ENCODE results near the gene CLEC4G.

CLEC4G gene

GRCh38 chr19:7729211-7729610 is 2.7 kb downstream of the CLEC4G start:
- DNase-seq: no peak

- DNase-seq: no peak
Measured at GRCh38 chr19:7725791-7726190, 6.1 kb downstream of the CLEC4G start.

GRCh38 chr19:7722231-7722651 is 9.7 kb downstream of the CLEC4G start:
- no peak for DNase-seq

GRCh38 chr19:7720351-7720750 is 11.6 kb downstream of the CLEC4G start:
- DNase-seq: no peak

- no peak for DNase-seq
Measured at GRCh38 chr19:7718668-7719067, 13.2 kb downstream of the CLEC4G start.

GRCh38 chr19:7716762-7717161 is 15.1 kb downstream of the CLEC4G start:
- DNase-seq: no peak

GRCh38 chr19:7715671-7716070 is 16.2 kb downstream of the CLEC4G start:
- no peak for DNase-seq

GRCh38 chr19:7710616-7711015 is 21.3 kb downstream of the CLEC4G start:
- DNase-seq: no peak

GRCh38 chr19:7709932-7710460 is 21.9 kb downstream of the CLEC4G start:
- DNase-seq: no peak

GRCh38 chr19:7706955-7707456 is 24.9 kb downstream of the CLEC4G start:
- no peak for DNase-seq

GRCh38 chr19:7706188-7706954 is 25.5 kb downstream of the CLEC4G start:
- DNase-seq: no peak

- DNase-seq: no peak
Measured at GRCh38 chr19:7705387-7706187, 26.3 kb downstream of the CLEC4G start.

- DNase-seq: no peak
Measured at GRCh38 chr19:7704280-7705060, 27.4 kb downstream of the CLEC4G start.

- no peak for DNase-seq
Measured at GRCh38 chr19:7703332-7703731, 28.6 kb downstream of the CLEC4G start.

GRCh38 chr19:7701654-7702457 is 30.1 kb downstream of the CLEC4G start, which contains the start of gene FCER2:
FCER2 (minus strand) TSS chr19:7702131; CDS start chr19:7699760, 2,371 bp downstream.
- DNase-seq: no peak

- DNase-seq: no peak
Measured at GRCh38 chr19:7701049-7701653, 30.8 kb downstream of the CLEC4G start.

- DNase-seq: no peak
Measured at GRCh38 chr19:7699417-7700401, 32.2 kb downstream of the CLEC4G start.

- DNase-seq: no peak
Measured at GRCh38 chr19:7699003-7699402, 32.9 kb downstream of the CLEC4G start.

- no peak for DNase-seq
Measured at GRCh38 chr19:7698583-7698982, 33.3 kb downstream of the CLEC4G start.

- no peak for DNase-seq
Measured at GRCh38 chr19:7697721-7698287, 34.1 kb downstream of the CLEC4G start.

Measured in fibroblast of skin of scalp (primary cell).